Measurements from ENCODE around the gene RAB3C.

DNA sequence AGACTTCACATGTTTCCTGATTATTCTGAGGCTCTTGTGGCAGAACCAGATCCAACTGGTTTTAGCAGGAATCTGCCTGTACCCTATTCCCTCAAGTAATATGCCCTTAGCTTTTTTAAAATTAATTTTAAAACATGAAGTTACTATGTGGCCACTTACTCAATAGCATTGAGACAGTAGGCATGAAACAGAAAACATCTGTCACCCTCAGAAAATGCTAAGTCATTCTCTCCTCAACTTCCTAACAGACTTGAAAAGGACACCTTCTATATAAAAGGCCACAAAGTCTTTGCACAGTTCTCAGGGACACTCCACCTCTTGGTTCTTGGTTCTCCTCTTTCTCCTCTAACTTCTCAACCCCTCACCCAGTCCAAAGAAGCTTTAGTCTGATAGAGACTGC, 277.8 kb downstream of the RAB3C start:
- TF ChIP-seq, protein P1, sequence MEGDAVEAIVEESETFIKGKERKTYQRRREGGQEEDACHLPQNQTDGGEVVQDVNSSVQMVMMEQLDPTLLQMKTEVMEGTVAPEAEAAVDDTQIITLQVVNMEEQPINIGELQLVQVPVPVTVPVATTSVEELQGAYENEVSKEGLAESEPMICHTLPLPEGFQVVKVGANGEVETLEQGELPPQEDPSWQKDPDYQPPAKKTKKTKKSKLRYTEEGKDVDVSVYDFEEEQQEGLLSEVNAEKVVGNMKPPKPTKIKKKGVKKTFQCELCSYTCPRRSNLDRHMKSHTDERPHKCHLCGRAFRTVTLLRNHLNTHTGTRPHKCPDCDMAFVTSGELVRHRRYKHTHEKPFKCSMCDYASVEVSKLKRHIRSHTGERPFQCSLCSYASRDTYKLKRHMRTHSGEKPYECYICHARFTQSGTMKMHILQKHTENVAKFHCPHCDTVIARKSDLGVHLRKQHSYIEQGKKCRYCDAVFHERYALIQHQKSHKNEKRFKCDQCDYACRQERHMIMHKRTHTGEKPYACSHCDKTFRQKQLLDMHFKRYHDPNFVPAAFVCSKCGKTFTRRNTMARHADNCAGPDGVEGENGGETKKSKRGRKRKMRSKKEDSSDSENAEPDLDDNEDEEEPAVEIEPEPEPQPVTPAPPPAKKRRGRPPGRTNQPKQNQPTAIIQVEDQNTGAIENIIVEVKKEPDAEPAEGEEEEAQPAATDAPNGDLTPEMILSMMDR (IDR thresholded peaks at IDR 0.05): no peak
- no peak for TF ChIP-seq POLR2A (IDR thresholded peaks at IDR 0.05)

All from vagina (tissue), 2 donors.